NCI-H2107 treated with DMSO at 0.1 percent for 48 hours (cell line): Measurements from ENCODE around the gene SYNPO.

Experiments
- DNase-seq: peaks from one replicate; lab custom pipeline; 2025; ENCODE audit not compliant: unreplicated experiment; lab: John Stamatoyannopoulos, UW

SYNPO gene, protein sequence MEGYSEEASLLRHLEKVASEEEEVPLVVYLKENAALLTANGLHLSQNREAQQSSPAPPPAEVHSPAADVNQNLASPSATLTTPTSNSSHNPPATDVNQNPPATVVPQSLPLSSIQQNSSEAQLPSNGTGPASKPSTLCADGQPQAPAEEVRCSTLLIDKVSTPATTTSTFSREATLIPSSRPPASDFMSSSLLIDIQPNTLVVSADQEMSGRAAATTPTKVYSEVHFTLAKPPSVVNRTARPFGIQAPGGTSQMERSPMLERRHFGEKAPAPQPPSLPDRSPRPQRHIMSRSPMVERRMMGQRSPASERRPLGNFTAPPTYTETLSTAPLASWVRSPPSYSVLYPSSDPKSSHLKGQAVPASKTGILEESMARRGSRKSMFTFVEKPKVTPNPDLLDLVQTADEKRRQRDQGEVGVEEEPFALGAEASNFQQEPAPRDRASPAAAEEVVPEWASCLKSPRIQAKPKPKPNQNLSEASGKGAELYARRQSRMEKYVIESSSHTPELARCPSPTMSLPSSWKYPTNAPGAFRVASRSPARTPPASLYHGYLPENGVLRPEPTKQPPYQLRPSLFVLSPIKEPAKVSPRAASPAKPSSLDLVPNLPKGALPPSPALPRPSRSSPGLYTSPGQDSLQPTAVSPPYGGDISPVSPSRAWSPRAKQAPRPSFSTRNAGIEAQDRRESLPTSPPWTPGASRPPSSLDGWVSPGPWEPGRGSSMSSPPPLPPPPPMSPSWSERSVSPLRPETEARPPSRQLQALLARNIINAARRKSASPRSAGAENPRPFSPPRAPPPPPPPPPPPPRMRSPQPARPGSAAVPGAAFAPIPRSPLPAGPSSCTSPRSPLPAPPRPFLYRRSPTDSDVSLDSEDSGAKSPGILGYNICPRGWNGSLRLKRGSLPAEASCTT

DNA sequence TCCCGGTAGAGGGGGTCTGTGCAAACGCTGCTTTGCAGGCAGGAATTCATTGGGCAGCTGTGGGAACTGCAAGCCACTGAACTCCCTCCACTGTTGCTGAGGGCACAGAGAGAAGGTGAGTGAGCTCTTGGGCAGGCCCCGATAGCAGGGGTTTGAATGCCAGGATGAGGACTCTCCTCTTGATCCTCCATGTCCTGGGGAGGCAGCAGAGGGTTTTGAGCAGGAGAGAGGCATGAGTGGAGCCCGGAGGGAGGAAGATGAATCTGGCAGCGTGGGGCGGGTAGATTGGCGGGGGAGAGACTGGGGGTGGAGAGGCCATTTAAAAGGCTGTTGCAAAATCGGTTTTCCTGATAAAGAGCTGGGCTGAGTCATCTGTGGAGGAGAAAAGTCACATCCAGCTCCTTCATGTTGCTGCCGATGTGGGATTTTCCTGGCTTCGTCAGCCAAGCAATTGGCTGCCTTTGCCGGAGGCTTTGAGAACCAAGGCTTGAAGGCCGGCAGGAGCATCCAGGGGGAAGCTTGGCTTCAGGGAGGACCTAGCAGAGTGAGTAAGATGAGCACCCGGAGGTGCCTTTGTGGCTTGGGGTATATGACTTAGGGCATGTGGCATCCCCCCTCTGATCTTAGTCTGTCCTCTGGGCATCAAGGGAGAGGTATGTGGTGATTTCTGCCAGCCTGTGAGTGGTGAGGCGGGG is at the start of gene SYNPO:
SYNPO (plus strand) TSS at position 350 of the 695 bp plus-strand sequence. CDS start 7,616 bp downstream, outside the sequence.
- no peak for DNase-seq

DNA sequence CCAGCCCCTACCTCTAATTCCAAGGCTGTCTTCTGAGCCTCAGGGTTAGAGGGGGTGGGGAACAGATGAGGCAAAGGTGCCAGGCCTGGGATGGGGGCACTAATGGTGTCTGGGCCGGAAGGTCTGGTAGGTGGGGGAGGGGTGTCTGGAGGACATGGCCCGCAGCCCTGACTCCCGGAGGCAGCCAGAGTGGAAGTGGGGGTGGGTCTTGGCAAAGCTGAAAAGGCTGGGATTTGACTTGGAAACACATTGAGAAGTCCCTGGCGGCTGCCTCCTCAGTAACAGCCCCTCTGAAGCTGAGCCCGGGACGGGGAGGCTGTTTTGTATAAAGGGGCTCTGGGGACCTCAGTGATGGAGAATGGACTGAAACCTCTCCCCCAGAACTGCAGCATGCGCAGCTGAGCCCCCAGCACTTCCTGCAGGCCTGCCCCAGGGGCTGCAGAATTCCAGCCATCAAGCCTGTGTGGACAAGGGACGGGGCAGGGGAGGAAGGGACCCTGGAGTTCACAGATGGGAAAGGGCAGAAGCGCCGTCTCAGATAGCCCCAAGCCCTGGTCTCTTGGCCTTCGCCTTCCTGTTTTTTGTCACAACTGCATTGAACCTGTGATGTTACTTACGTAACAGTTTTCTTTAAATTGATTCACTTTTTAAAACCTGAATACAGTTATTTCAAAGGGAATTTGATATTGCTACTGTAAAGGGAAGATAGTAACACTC is 49.3 kb upstream of the SYNPO start:
- DNase-seq: no peak

DNA sequence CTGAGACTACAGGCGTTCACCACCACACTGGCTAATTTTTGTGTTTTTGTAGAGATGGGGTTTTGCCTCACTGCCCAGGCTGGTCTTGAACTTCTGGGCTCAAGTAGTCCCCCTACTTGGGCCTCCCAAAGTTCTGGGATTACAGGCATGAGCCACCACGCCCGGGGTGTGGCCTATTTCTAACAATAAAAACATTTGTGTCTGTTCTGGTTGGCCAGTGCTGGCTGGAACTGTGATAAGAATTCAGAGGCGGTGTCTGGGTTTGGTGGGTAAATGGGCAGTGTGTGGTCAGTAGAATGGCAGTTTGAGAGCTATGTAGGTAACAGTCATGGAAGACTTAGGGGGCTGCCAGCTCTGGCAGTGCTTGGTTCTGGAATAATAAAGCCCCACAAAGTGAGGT is 46.9 kb upstream of the SYNPO start:
- DNase-seq: no peak

DNA sequence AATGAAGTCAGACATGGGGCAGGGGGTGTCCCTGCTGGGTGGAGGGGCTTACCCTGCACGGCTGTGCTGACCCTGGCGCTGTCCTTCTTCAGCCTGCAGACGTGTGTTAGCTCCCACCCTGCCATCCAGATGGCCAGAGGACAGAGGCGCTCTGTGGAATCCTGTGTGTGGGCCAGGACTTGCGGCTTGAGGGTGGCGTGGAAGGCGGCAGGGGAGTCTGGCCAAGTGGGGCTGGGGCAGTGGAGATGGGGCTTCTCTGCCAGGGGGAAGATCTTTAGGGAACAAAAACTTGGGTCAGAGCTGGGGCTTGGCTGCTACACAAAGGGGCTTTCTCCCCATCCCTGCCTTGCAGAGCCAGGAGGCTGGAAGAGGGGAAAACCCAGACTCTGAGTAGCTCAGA is 46.5 kb upstream of the SYNPO start:
- DNase-seq: no peak

DNA sequence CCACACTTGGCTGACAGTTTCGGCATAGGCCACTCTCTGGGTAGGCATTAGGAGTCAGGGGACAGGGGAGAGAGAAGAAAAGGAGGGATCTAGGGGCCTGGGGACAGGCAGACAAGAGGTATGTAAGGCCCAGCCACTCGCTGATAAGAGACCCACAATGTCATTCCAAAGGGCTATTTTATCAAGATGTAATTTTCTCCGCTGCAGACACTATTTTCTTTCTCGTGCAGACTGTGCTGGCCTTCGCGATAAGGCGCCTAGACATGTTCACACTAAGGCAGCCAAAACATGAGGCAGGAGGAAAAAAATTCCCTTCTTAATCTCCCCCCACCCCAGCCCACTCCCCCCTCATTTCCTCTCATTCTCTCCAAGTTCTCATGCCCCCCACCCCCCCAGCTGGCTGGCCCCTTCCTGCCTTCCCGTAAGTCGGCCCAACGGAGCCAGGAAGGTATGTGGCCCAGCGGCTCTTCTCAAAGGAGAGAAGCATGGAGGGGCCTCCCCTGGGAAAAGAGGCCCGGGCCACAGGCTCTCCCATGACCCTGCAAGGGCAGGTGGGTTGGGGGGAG is 44.9 kb upstream of the SYNPO start:
- no peak for DNase-seq

DNA sequence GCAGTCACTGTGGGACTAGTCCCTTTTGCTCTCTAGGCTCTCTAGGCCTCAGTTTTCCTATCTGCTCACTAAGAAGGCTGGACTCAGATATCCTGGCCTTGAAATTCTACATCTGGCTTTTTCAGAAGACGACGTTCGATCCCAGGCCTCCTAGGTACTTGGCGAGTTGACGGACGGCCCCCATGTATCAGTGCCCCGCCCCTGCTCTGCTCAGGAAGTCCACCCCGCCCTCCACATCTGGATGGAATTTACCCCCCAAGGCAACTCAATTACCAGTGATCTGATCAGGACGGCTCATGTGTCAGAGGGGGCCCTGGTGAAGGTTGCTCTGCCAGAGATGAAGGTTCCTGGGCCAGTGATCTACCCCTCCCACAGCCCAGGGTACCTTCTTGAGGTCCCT is 44.1 kb upstream of the SYNPO start:
- DNase-seq: no peak

DNA sequence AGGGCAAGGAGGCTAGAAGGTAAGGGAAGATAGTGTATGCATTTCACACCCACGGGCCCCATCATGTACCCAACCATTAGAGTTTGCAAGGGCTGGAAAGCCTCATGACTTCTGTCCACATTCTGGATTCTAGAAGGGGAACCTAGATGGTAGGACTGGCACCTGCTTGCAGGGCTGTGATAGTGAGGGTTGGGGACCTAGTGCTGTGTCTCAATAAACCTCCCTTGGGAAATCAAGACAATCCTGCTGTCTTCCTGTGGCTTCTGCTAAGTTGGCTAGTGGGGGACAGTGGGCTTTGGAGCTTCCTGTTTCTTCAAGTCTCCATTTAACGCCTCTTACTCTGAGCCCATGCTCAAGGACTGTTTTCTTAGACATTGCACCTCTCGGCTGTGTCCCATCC is 43.6 kb upstream of the SYNPO start:
- no peak for DNase-seq

DNA sequence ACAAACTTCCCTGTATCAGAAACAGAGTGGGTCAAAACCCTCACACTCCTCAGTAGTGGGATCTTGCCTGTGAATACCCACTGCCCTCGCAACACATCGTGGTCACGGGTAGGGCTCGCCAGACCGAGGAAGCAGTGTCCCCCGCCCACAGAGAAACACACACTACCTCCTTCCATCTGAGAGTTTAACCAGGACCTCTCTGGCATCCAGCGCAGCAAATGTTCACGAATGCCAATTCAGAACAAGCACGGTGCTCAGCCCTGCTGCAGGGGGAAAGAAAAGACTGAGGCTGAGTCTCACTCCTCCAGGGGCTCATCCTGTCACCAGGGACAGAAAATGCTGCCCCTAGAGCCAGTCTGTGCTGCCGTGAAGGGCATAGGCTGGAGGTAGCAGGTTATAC is 42.5 kb upstream of the SYNPO start:
- no peak for DNase-seq

DNA sequence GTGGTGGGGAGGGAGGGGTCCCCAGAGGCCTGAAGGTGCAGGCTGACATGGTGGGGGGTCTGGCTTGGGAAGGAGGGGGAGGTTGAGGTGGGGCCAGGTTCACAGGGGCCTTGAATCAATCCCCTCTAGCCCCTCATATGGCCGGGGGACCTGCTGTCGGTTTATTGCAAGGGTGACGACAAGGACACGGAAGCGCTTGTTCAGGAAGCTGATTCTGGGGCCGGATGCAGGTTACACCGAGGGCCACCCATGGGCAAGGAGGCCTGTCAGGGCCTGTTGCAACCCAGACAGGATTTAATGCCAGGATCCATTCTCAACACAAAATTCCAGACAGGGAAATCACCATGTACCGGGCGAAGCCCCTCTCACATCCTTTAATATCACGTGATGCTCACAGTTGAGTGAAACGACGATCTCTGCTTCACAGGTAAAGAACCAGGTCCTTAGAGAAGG is 41.6 kb upstream of the SYNPO start:
- DNase-seq: no peak

DNA sequence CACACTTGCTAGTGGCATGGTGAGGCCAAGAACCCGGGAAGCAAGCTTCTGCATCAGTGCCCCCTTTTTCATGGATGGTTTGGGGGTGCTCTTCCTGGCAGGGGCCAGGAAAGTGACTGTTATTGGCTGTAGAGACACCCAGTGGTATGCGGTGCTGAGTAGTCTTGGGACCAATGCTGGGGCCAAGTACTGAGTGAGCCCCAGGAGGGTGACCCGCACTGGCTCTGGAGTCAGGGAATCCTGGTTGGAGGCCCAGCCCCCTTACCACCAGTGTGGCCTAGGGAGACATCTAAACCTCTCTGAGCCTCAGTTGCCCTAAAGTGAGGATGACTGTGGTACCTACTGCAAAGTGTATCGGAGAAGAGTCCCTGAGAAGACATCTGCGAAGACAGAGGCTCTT is 41.2 kb upstream of the SYNPO start:
- DNase-seq: no peak

DNA sequence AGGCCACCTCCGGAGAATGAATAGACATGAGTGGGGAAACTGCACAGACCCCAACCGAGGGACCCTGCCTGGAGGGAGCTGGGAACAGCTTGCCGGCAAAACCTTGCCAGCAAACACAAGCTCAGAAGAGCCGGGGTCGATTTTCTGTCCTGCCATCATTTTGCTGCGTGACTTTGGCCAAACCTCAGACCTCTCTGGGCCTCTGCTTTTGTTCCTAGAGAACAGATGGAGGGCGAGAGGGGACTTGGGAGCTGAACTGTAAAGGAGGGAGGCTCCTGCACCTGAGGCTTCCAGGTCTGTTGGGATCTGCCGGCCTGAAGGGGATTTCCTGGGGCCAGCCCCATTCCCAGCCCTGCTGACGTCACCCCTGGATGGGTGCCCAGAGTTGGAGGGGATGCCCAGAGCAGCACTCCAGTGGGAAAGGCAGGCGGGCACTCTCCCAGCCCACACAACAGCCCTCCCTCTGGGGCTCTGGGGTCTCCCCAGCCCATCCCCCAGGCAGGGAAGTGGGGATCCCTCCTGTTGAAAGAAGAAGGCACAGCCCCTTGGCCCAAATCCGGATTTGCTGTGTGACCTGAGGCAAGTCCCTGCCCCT is 40.4 kb upstream of the SYNPO start:
- peak; percentile 21 for DNase-seq

DNA sequence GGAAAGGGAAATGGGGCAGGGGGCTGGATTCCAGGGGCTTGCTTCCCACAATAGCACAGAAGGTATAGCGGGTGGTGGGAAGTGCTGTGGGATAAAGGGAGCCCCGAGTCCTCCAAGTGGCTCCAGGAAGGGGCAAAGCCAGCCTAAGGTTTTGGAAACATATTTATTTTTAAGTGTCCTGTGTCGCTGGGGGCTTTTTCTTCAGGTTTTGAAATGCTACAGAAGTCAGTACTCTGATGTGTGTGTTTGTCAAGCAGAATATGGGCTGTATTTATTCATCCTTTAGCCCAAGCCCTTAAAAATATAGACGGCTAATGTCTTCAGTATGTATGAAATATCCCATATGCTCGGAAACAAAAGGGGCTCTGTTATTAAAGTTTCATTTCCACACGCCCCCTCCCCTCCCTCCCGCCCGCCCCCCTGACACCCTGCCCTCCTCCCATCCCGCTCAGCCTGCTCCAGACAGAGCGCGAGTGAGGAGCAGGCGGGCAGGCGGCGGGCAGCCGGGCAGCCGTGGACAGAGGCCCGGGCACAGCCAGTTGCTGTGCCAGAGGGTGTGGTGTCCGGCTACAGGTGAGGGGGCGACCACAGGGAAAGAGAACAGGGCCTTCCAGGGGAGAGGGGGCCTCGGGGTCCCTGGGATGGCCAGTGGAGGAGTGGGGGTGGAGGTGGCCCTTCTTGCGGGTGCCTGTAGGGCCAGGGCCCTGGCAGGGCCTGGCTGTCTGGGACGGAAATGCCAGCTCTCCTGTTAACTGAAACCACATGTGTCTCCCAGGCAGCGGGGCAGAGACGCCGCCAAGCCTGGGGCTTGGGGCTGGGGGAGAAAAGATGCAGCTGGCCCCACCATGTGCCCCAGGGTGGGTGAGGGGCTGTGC is 39.6 kb upstream of the SYNPO start:
- no peak for DNase-seq

DNA sequence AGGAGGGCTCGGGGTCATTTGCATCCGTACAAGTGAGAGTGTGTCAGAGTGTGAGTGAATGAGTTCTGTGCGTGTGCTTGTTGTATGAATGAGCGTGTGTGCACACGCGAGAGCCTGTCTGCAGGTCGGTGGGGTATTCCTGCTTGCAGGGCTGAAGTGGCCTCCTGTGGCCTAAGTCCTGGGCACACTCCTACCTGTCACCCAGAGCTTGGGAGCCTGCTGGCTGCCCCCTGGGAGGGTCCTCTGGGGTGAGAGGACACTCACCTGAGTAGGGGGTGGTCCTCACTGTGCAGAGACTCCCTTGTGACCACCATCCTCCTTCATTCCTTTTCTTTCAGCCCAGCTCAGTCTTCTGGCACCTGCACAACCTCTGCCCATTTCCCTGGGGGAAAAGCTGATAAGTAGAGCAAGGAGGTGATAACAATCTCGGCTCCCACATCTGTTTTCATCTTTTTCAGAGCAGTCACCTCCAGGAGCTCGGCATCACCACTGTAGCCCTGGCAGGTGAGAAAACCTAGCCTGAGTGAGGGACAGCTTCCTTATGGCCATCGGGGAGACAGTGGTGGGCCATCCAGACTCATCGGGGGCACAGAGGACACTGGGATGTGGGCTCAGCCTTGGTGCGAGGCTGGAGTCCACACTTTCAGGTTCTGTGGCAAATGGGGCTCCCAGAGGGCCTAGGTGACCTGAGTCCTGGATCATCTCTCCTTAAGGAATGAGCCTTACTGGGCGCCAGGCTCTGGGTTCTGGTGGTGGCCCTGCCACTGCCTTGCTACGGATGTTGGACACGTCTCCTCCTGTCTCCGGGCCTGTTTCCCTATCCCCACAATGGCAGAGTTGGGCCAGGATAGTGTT is 38.7 kb upstream of the SYNPO start:
- no peak for DNase-seq

DNA sequence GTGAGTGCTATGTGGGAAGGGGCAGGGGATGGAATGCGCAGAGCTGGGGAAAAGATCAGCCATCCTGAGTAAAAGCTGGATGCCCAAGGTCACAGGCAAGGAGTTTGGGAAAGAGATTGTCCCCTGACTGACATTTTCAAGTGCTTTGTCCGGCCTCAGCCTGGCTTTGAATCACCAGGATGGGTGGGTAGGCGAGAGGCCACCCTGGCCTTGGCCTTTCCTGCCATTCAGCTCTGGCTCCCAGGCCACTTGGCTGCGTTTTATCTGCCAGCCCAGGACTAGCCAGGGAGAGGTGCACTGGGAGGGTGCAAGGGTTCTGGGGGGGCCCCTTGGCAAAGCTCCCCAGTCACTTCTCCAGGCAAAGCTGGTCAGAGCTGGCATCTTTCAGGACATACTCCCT is 37.4 kb upstream of the SYNPO start:
- no peak for DNase-seq

DNA sequence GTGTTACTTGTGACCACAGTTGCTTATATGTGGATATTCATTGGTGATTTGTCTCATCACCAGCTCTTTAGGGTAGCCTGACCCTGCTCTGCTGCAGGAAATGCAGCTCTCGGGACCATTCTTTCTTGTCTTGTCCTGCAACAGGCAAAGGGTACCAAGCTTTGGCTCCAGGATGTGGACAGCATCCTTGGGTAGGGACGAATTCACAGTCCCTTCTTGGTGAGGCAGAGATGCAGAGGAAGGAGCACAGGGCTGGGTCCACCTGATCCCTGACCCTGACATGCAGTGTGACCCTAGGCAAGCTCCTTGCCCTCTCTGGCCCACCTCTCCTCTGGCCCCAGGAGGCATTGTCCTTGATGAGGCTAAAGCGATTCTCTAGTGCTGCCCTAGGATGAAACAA is 37.0 kb upstream of the SYNPO start:
- DNase-seq: no peak

DNA sequence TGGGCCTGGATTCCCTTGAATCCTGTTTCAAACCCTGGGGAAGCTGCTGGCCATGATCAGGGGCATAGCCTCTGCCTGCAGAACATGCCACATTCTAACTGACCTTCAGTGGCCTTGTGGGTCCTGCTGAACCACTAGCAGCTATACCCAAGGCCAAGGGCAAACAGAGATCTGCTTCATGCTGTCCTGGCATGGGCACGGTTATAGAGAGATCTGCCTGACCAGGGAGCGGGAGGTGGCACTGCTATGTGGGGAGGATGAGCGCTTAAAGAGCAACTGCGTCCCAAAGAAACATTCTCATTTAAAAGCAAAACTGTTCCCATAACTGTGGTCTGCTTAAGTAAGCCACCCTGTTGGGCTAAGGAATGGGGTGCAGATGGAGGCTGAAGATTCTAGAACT is 36.5 kb upstream of the SYNPO start:
- DNase-seq: no peak

DNA sequence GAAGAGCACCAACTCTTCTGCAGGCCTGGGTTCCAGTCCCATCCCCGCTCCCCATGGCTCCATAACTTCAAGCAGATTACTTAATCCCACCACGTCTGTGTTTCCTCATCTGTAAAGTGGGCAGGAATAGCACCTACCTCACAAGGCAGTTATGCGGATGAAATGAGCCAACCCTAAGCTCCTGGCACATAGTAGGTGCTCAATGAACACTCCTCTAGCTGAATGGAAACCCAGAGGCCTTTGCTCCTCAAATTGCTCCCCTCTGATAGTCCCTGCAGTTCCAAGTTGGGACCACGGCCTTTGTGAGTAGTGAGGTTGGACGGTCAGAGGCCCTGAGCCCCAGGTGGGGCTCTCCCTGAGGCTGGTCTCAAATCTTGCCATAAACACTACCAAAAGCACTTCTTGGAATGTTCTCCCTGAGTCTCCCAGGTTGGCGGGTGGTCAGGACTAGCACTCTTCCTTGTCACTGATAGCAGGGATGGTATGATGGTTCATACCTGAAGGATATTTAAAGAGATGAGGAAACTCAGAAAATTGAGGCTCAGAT is 35.5 kb upstream of the SYNPO start:
- no peak for DNase-seq

DNA sequence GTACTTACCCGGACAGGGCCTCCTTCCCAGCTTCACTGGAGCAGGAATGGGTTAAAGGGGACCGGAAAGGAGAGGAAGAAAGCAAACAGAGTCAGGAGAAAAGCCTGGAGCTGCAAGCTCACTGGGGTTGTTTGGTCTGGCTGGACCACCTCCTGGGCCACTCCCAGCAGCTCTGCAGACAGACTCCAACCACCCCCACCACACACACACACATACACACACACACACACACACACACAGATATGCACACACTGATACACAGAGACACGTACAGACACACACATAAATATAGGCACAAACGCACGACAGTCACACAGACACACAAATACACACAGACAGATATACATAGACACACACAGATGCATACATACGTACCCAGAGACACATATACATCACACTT is 34.9 kb upstream of the SYNPO start:
- no peak for DNase-seq
